Measurements from ENCODE around the gene IQCE. TPM values are rescaled to one million over a fixed set of nuclear protein-coding genes. Genes with fewer than 3 reads are reported as not detected.

Gene IQCE
- total RNA-seq, 4 donors from 2014 or later = 9.7 to 23.5 (median 15.6) TPM

DNA sequence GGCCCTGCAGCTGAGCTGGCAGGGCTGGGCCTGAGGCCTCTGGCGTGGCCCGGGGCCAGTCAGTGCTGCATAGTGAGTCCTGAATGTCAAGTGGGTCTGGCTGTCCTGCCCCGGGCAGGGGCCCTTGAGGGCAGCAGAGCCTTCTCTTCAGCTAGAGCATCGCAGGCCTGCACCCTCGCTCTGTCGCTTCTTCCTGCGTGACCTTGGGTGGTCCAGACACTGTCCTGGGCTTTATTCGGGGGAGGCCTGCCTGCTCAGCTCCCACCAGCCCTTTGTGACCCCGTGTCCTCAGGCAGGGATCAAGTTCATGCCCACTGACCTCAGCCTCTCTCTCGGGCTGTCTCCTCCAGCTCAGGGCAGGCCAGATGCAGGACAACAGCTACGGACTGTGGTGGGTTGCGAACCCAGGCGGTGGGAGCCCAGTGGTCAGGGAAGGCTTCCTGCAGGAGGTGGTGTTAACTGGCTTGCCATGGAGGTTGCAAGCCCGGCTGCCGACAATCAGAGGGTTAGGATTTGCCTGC is 76.4 kb downstream of the IQCE start:
- H3K4me3 ChIP-seq = no peak overlapping the region
- H3K9me3 ChIP-seq = no peaks in the 10 kb centered on the region
- no peak for ATAC-seq
- H3K4me1 ChIP-seq = peaks cover 0 to 90% (median 31%) of the 10 kb centered on the region in 3 donors
- no peaks in the 10 kb centered on the region for H3K27me3 ChIP-seq
- peak overlapping the region in 1 of 4 donors; percentile 87 for H3K27ac ChIP-seq
- TF ChIP-seq POLR2AphosphoS5 (IDR thresholded peaks at IDR 0.05) = no peak
- TF ChIP-seq, protein P1, sequence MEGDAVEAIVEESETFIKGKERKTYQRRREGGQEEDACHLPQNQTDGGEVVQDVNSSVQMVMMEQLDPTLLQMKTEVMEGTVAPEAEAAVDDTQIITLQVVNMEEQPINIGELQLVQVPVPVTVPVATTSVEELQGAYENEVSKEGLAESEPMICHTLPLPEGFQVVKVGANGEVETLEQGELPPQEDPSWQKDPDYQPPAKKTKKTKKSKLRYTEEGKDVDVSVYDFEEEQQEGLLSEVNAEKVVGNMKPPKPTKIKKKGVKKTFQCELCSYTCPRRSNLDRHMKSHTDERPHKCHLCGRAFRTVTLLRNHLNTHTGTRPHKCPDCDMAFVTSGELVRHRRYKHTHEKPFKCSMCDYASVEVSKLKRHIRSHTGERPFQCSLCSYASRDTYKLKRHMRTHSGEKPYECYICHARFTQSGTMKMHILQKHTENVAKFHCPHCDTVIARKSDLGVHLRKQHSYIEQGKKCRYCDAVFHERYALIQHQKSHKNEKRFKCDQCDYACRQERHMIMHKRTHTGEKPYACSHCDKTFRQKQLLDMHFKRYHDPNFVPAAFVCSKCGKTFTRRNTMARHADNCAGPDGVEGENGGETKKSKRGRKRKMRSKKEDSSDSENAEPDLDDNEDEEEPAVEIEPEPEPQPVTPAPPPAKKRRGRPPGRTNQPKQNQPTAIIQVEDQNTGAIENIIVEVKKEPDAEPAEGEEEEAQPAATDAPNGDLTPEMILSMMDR (IDR thresholded peaks at IDR 0.05) = no peak
- no peak for TF ChIP-seq EP300 (IDR thresholded peaks at IDR 0.05)
- no peak for TF ChIP-seq POLR2A (IDR thresholded peaks at IDR 0.05)
- H3K36me3 ChIP-seq = no peaks in the 10 kb centered on the region
- no CpG with 5 or more reads among the region's 15 CpGs for WGBS, 2 donors (ENCODE audit: low coverage in 1 of 2)

DNA sequence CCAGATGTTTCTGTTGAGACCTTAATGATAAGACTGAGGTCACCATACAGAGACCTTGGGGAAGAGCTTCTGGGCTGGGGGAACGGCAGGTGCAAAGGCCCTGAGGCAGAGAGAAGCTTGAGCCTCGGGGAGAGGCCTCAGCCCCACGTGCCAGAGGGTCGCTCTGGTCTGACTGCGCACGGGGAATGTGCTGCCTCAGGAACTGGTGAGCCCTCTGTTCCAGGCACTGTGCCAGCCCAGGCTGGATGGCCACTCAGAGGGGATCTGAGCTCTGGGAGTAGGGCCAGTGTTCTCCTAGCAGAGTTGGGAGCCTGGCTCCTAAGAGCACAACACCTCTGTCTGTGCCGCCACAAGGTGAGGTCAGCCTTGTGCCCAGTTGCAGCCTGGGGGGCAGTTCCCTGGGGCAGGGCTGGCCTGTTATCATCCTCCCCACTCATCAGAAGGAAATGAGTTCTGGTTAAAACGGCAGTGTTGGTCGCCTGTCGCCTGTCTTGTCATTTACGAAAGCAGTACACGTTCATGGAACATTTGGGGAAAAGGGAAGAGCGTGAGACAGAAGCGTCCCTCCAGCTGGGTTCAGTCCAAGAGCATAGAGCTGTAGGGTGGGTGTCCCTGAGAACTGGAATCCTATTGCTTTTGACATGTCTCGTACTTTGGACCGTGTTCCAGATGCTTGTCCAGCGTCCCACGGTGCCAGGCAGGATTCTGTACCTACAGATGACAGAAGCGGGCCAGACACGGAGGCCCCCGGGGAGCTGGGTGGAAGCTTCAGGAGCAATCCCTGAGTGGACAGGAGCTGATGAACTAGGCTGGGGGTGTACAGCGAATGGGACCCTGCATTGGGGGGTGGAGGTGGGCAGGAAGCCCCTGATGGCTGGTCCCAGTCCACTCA is 77.3 kb downstream of the IQCE start:
- H3K27me3 ChIP-seq = no peaks in the 10 kb centered on the region
- H3K36me3 ChIP-seq = no peaks in the 10 kb centered on the region
- peak overlapping the region in 2 of 4 donors; percentile 35 to 86 for H3K27ac ChIP-seq
- TF ChIP-seq, protein P1 (IDR thresholded peaks at IDR 0.05) = no peak
- TF ChIP-seq POLR2A (IDR thresholded peaks at IDR 0.05) (no peak), POLR2AphosphoS5 (IDR thresholded peaks at IDR 0.05) (no peak), EP300 (IDR thresholded peaks at IDR 0.05) (no peak)
- H3K4me3 ChIP-seq = no peak overlapping the region
- WGBS, 2 donors (ENCODE audit: low coverage in 1 of 2) = 81 to 87% methylated on average over 3 to 10 of the region's 22 CpGs
- peaks cover 0 to 94% (median 35%) of the 10 kb centered on the region in 3 donors for H3K4me1 ChIP-seq
- no peak for ATAC-seq
- no peaks in the 10 kb centered on the region for H3K9me3 ChIP-seq

DNA sequence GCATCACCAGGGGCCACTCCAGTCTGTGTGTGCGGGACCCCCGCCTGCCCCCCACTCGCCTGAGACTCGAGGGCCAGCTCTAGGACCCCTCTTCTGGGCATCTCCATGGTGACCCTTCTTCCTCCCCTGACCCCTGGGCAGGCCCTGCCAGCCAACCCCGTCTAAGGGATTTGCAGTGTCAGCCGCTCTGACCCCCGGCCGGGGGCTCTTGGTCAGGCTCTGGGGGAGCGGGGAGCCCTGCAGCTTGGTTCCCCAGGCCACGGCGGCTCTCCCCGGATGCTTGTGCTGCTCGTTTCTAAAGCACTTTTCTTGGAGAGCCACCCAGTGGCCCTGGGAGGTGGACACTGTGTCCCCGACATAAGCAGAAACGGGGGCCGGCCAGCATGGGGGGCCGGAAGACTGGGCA is 78.3 kb downstream of the IQCE start:
- TF ChIP-seq POLR2AphosphoS5 (IDR thresholded peaks at IDR 0.05) (no peak), EP300 (IDR thresholded peaks at IDR 0.05) (no peak), POLR2A (IDR thresholded peaks at IDR 0.05) (no peak)
- TF ChIP-seq, protein P1 (IDR thresholded peaks at IDR 0.05) = no peak
- H3K9me3 ChIP-seq = no peaks in the 10 kb centered on the region
- H3K4me1 ChIP-seq = peaks cover 0 to 100% (median 41%) of the 10 kb centered on the region in 3 donors
- no peak overlapping the region for H3K4me3 ChIP-seq
- no peaks in the 10 kb centered on the region for H3K27me3 ChIP-seq
- WGBS, 2 donors (ENCODE audit: low coverage in 1 of 2) = 76% methylated on average over 5 of the region's 17 CpGs; no CpG with 5 or more reads in 1 of the 2 donors
- peak overlapping the region in 3 of 4 donors; percentile 14 to 86 (median 54) for H3K27ac ChIP-seq
- no peak for ATAC-seq
- no peaks in the 10 kb centered on the region for H3K36me3 ChIP-seq

DNA sequence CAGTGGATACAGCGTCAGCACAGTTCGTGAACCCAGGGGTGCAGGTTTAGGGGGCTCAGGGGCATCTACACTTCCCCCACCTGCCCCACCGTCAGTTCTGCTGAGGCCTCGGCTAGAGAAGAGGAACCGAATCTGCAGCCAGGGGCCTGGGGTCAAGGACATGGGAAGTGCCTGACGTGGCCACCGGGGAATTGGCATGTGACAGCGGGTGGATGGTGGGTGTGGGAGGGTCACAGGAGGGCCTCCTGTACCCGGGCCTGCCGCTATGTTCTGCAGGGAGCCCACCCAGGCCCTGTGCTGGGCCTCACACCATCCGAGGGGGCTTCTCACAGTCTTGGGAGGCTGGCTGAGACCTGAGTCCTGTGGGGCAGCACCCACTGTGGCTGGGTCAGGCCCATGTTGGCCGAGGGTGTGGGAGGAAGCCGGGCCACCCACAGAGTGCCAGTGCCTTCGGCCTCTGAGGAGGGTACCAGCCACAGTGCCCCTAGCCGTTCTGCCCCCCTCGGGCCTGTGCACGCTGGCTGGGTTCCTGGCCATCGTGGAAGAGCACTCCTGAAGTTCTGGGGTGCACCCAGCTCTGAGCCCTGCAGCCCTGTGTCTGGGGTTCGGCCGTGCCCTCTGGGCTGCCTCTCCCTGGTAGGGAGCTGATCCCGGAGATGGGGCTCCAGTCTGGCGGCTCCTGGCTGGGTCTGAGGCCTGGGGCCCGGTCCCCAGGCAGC is 78.9 kb downstream of the IQCE start:
- TF ChIP-seq, protein P1 (IDR thresholded peaks at IDR 0.05) = no peak
- TF ChIP-seq POLR2A (IDR thresholded peaks at IDR 0.05) = no peak
- no peak for TF ChIP-seq EP300 (IDR thresholded peaks at IDR 0.05)
- no peak for TF ChIP-seq POLR2AphosphoS5 (IDR thresholded peaks at IDR 0.05)
- ATAC-seq = no peak
- H3K27me3 ChIP-seq = no peaks in the 10 kb centered on the region
- H3K36me3 ChIP-seq = no peaks in the 10 kb centered on the region
- peaks cover 0 to 96% (median 42%) of the 10 kb centered on the region in 3 donors for H3K4me1 ChIP-seq
- H3K27ac ChIP-seq = peak overlapping the region in 3 of 4 donors; percentile 54 to 86 (median 56)
- no CpG with 5 or more reads among the region's 23 CpGs for WGBS, 2 donors (ENCODE audit: low coverage in 1 of 2)
- H3K4me3 ChIP-seq = no peak overlapping the region
- no peaks in the 10 kb centered on the region for H3K9me3 ChIP-seq

All from gastroesophageal sphincter (tissue), 4 donors.